Stimulated activated CD4-positive, alpha-beta T cell treated with anti-CD3 and anti-CD28 coated beads, Interleukin-4, amount 100 ng/mL, for 24 hours (primary cell): ENCODE measurements around the gene FRS2.

Experiments
- DNase-seq: peaks from one replicate; pipeline ENCODE4 v3.0.0-alpha.2; 2020

The FRS2 gene

DNA sequence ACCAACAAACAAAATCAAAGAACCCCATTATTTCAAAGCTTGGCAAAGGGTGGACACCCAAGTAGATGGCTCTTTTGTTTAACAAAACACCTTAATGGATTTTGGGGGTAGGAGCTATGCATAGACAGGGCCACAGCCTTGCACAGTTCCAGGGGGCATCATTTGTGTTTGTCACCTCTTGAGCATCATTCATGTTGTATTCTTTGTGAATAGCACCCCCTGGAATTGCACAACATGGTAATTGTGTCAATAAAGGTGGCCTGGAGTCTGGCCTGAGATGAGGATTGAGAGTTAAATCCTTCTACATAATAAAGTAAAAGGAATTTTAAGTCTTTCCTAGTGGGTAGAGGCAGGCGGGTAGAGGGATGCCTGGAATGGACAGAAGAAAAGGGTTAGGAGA lies 3.3 kb upstream of the FRS2 start:
- DNase-seq: no peak

DNA sequence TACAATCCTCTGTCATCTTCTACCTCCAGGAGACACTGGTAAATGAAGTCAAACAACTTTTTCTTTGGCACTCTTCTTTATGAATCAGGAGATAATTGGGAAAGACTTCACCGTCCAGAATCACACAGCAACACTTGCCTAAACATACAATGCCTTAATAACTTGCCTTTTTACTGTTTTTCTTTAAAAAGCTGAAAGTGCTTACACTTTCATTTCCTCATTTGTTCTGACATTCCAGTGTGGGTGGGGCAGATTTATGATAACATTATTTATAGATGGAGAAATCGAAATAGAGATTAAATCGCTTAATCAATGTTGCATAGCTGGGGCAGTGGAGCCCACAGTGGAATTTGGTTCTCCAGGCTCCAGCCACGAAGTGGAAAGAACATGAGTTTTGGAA lies 2.8 kb upstream of the FRS2 start:
- no peak for DNase-seq

DNA sequence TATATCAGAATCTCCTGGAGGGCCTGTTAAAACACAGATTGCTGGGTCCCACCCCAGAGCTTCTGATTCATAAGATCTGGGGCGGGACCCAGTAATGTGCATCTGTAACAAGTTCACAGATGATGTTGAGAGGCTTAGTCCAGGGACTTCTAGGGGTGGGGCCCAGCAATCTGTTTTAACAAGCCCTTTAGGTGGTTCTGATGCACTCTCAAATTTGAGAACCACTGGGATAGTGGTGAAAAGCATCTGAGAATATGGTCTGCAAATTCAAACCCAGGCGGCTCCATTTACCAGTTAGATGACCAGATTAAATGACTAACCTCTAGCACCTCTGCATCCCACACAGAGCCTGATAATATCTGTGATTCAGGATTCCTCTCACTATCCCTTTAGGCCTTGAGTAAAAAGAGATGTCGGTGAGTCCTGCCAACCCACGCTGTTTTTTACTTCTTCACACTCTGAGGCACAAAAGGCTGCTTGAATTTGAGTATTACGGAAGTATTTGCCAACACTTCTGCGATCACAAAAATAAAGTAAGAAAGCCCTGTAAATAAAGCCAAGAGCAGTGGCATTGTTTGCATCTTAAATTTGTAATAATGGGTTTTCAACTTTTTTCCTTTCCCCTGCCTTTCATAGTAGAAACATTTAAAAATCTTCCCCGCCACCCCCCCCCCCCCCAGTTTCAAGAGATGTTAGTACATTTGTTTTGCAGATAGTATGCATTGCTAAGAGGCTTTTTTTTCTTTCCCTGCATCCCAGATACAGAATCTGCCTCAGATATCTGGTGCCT lies 1.8 kb upstream of the FRS2 start:
- DNase-seq: no peak

- DNase-seq: no peak
These were observed 367 bp upstream of the FRS2 start for GRCh38 chr12:69469854-69470188.

GRCh38 chr12:69471076-69471430 lies 865 bp downstream of the FRS2 start:
- no peak for DNase-seq

DNA sequence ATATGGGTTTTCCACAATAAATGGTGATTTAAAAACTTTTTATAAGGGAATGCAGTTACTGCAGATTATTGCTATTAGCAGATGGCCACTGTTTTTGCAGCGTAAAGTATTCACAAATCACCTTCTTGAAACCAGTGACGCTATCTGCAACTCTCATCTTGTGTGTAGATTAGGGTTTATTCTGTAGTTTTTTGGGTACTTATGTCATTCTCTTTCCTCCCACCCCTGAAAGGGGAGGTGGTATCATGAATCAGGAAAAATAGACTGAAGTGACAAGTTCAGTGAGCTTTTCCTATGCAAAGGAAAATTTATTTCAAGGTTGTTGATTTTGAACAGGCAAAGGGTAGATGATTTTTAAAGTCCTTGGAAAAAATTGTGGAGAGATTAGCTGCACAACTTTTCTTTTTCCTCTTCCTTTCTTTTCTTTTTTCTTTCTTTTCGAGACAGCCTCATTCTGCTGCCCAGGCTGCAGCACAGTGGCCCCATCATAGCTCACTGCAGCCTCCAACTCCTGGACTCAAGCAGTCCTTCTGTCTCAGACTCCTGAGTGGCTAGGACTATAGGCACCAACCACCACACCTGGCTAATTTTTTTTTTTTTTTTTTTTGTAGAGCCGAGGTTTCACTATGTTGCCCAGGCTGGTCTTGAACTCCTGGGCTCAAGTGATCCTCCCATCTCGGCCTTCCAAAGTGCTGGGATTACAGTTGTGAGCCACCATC lies 1.6 kb downstream of the FRS2 start:
- no peak for DNase-seq

- DNase-seq: no peak
These were observed 3.1 kb downstream of the FRS2 start for GRCh38 chr12:69473262-69473661.

DNA sequence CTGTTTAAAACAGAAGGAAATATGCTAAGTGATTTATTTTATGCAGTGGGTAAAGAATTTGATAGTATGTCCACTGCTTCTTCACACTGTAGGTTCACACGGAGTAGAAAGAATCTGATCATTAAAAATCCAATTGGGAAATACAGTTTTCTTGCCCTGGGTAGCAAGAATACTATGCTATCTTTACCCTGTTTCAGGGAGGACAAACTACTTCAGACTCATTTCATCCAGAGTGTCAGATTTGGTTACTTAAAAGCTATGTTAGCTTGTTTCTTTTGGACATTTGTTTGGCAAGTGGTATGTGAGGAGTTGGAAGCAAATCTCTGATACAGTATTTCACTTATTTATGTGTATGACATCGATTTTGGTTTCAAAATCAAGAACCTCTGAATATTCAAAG lies 4.3 kb downstream of the FRS2 start:
- no peak for DNase-seq

GRCh38 chr12:69475237-69475975 lies 5.2 kb downstream of the FRS2 start:
- no peak for DNase-seq

DNA sequence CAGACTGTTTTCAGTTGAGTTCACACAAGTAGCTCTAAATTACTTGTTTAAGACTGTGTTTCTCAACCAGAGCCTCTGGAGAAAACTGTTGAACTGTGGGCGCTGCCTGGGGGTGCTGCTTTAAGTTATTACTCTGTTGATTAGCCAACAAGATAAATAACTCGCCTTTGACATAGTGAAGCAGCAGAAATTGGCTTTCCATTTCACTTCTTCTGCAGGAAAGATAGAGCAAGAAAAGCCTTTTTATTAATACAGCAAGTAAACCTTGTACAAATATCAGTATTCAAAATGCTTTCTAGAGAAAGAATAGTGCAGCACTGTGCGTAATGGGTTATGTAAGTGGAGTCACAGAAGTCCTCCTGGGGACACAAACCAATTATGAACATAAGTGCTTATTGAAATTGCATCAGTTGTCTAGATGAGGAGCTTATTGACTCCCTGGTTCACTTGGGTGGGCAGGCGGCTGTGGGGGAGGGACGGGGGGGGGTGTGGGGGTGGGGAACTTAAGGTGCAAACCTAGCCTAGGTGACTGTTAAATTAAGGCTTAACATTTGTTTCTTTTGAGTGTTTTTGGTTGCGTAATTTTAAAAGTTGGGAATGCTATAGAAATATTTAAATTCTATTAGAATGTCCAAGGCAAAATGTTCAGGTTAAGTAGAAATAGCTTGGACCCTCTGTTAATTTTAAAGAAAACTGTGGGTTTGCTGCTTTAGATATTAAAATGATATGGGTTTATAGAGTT lies 6.3 kb downstream of the FRS2 start:
- no peak for DNase-seq

DNA sequence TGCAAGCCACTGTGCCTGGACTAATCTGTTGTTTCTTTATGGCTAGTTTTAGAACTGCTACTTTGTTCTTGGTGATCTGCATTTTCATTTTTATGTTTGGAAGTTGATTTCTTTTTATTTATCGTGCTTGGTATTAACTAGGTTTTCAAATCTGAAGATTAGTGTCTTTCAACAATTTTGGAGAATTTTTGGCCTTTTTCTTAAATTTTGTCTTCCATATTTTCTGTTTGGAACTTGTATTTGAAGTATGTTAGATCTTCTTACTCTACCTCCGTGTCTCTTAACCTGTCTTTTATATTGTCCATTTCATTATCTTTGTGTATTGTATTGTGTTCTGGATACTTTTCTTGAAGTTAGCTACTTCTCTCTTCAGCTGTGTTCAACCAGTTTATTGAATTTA lies 9.5 kb downstream of the FRS2 start:
- no peak for DNase-seq

GRCh38 chr12:69480698-69481097 lies 10.5 kb downstream of the FRS2 start:
- no peak for DNase-seq

DNA sequence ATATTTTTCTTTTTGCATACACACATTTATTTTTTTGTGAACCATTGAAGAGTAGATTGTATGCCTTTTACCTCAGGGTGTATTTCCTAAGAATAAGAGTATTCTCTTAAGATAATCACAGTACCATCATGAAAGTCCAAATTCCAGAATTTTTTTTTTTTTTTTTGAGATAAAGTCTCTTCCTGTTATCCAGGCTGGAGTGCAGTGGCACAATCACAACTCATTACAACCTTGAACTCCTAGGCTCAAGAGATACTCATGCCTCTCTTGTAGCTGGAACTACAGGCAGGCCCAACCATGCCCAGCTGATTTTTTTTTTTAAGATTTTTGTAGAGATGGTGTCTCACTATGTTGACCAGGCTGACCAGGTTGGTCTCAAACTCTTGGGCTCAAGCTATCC lies 10.9 kb downstream of the FRS2 start:
- no peak for DNase-seq

- DNase-seq: no peak
These were observed 13.5 kb downstream of the FRS2 start for GRCh38 chr12:69483700-69484099.

DNA sequence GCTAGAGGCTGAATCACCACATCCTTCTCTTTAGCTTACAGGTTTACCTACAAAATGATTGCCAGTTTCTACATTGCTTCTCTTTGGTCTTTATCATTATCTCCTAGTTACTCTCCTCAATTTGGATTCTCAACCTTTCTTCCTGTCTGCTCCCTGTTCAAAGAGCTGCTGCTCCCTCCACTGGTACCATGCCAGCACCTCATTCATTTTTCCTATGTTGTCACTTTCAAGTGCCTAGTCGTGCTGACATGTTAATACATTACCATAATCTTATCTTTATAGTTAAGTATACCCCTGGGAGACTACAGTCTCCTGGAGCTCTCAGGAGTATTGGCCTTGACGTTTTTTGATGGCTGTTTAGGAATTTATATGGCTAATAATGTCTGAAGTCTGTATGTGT lies 14.2 kb downstream of the FRS2 start:
- DNase-seq: no peak

DNA sequence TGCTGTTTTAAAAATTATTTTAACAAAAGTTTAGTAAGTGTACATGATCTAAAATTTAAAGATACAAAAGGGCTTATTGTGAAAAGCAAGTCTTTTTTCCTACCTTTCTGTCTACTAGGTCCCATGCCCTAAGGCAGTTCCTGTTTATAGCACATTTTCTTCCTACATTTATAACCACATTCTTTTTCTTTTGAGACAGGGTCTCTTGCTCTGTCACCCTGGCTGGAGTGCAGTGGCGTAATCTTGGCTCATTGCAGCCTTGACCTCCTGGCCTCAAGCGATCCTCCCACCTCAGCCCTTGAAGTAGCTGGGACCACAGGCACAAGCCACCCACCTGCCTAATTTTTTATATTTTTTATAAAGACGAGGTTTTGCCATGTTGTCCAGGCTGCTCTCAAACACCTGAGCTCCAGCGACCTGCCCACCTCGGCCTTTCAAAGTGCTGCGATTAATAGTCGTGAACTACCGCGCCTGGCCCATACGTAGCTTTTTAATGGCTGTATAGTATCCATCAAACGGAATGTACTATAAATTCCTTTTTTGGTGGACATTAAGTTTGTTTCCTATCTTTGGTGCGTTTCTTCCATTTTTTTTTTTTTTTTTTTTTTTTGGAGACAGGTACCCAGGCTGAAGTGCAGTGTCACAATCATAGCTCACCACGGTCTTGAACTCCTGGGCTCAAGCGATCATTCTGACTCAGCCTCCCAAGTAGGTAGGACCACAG lies 20.9 kb downstream of the FRS2 start:
- no peak for DNase-seq

- no peak for DNase-seq
These were observed 22.6 kb downstream of the FRS2 start for GRCh38 chr12:69492739-69493138.

GRCh38 chr12:69495071-69495470 lies 24.9 kb downstream of the FRS2 start:
- DNase-seq: no peak

DNA sequence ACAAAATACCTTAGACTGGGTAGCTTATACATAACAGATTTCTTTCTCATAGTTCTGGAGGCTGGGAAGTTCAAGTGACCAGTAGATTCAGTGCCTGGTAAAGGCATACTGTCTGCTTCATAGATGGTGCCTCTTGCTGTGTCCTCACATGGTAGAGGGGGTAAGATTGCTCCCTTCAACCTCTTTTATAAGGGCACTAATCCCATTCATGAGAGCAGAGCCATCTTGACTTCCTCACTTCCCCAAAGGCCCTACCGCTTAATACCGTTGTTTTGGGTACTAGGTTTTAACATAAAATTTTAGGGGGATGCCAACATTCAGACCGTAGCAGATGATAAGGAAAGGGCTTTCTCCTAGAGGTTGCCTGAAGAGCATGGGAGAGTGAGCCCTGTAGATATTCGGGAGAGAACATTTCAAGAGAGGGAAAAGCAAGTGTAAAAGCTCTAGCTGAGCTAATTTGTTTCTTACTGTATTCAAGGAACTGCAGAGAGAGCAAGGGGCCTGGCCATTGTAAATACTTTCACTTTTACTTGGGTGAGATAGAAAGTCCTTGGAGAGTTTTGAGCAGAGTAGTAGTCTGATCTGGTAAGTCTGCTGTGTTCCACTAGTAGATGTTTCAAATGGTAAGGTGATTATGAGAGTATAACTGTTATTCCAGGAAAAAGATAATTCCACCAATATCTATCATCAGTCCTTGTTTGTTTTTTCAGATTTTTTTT lies 27.3 kb downstream of the FRS2 start:
- no peak for DNase-seq

GRCh38 chr12:69500631-69501030 lies 30.4 kb downstream of the FRS2 start:
- no peak for DNase-seq

DNA sequence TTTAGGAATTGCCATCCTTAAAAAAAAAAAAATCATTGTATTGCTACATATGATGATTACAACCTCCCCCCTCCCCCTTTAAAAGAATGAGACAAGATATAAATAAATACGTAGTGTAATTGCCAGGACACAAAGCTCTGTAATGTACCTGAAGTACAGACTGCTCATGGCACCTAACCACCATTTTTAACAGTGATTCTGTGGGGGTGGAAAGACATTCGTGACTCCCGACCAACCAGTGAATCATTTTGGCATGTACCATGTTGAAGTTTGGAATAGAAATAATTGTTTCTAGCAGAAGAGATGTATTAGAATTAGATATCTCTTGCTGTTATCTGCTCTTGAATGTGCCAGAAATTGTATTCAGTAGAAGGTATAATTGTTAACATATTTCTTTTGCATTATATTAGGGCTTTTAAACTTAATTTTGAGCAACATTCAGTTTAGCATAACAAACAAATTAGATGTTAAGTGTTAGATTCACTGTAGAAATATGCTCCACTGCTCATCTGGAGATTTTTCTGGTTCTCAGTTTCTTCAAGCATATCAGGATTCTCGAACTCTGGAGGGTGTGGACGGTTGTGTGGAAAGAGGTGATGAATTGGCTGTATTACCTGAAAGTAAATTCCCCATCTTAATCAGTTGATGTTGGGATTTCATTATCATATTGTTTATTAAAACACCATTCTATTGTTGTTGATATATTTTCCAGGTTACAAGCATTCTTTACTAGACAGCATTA lies 31.1 kb downstream of the FRS2 start:
- DNase-seq: no peak
